ENCODE measurements around the gene RALGAPA2.

The RALGAPA2 gene

DNA sequence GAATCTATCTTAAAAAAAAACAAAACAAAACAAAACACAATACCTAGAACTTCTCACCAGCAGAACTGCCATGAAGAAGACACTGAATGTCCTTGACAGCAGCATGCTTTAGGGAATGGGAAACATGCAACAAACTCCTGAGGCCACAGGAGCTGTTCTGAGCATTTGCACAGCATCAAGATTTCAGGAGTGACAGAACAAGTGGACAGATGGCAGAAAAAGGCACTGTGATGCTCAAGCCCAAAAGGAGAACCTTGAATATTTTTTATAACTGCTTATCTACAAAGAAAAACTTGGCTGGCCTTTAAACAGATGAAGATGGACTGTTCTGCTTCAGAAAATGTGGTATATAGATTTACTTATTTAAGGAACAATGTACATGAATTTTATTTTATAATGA, 158.9 kb downstream of the RALGAPA2 start:
- TF ChIP-seq, protein P1, sequence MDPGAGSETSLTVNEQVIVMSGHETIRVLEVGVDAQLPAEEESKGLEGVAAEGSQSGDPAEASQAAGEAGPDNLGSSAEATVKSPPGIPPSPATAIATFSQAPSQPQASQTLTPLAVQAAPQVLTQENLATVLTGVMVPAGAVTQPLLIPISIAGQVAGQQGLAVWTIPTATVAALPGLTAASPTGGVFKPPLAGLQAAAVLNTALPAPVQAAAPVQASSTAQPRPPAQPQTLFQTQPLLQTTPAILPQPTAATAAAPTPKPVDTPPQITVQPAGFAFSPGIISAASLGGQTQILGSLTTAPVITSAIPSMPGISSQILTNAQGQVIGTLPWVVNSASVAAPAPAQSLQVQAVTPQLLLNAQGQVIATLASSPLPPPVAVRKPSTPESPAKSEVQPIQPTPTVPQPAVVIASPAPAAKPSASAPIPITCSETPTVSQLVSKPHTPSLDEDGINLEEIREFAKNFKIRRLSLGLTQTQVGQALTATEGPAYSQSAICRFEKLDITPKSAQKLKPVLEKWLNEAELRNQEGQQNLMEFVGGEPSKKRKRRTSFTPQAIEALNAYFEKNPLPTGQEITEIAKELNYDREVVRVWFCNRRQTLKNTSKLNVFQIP (CRISPR knock-in tag; IDR thresholded peaks at IDR 0.05; ENCODE audit: borderline replicate concordance, low read depth) = no peak
- TF ChIP-seq ARNTL (CRISPR knock-in tag; IDR thresholded peaks at IDR 0.05; ENCODE audit: borderline replicate concordance, low read depth) = no peak
- no peak for TF ChIP-seq BACH2 (CRISPR knock-in tag; IDR thresholded peaks at IDR 0.05; ENCODE audit: borderline replicate concordance)
- no peak for TF ChIP-seq ISL1 (CRISPR knock-in tag; IDR thresholded peaks at IDR 0.05)
- no peak for TF ChIP-seq RARB (CRISPR knock-in tag; IDR thresholded peaks at IDR 0.05)
- TF ChIP-seq, protein P2, sequence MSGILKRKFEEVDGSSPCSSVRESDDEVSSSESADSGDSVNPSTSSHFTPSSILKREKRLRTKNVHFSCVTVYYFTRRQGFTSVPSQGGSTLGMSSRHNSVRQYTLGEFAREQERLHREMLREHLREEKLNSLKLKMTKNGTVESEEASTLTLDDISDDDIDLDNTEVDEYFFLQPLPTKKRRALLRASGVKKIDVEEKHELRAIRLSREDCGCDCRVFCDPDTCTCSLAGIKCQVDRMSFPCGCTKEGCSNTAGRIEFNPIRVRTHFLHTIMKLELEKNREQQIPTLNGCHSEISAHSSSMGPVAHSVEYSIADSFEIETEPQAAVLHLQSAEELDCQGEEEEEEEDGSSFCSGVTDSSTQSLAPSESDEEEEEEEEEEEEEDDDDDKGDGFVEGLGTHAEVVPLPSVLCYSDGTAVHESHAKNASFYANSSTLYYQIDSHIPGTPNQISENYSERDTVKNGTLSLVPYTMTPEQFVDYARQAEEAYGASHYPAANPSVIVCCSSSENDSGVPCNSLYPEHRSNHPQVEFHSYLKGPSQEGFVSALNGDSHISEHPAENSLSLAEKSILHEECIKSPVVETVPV (CRISPR knock-in tag; IDR thresholded peaks at IDR 0.05) = no peak
- no peak for TF ChIP-seq SNAI2 (CRISPR knock-in tag; IDR thresholded peaks at IDR 0.05)
- TF ChIP-seq PPARA (CRISPR knock-in tag; IDR thresholded peaks at IDR 0.05; ENCODE audit: borderline replicate concordance) = no peak
- TF ChIP-seq TOX (CRISPR knock-in tag; IDR thresholded peaks at IDR 0.05; ENCODE audit: borderline replicate concordance) = no peak
- TF ChIP-seq ZNF565 (CRISPR knock-in tag; conservative IDR thresholded peaks at IDR 0.05; ENCODE audit: low read depth) = no peak
- no peak for TF ChIP-seq ZNF70 (CRISPR knock-in tag; IDR thresholded peaks at IDR 0.05)
- TF ChIP-seq, protein P3, sequence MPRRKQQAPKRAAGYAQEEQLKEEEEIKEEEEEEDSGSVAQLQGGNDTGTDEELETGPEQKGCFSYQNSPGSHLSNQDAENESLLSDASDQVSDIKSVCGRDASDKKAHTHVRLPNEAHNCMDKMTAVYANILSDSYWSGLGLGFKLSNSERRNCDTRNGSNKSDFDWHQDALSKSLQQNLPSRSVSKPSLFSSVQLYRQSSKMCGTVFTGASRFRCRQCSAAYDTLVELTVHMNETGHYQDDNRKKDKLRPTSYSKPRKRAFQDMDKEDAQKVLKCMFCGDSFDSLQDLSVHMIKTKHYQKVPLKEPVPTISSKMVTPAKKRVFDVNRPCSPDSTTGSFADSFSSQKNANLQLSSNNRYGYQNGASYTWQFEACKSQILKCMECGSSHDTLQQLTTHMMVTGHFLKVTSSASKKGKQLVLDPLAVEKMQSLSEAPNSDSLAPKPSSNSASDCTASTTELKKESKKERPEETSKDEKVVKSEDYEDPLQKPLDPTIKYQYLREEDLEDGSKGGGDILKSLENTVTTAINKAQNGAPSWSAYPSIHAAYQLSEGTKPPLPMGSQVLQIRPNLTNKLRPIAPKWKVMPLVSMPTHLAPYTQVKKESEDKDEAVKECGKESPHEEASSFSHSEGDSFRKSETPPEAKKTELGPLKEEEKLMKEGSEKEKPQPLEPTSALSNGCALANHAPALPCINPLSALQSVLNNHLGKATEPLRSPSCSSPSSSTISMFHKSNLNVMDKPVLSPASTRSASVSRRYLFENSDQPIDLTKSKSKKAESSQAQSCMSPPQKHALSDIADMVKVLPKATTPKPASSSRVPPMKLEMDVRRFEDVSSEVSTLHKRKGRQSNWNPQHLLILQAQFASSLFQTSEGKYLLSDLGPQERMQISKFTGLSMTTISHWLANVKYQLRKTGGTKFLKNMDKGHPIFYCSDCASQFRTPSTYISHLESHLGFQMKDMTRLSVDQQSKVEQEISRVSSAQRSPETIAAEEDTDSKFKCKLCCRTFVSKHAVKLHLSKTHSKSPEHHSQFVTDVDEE (CRISPR knock-in tag; IDR thresholded peaks at IDR 0.05) = no peak
- TF ChIP-seq CSDC2 (CRISPR knock-in tag; IDR thresholded peaks at IDR 0.05) = no peak
- no peak for TF ChIP-seq ZC3H10 (CRISPR knock-in tag; IDR thresholded peaks at IDR 0.05)
- TF ChIP-seq, protein P4, sequence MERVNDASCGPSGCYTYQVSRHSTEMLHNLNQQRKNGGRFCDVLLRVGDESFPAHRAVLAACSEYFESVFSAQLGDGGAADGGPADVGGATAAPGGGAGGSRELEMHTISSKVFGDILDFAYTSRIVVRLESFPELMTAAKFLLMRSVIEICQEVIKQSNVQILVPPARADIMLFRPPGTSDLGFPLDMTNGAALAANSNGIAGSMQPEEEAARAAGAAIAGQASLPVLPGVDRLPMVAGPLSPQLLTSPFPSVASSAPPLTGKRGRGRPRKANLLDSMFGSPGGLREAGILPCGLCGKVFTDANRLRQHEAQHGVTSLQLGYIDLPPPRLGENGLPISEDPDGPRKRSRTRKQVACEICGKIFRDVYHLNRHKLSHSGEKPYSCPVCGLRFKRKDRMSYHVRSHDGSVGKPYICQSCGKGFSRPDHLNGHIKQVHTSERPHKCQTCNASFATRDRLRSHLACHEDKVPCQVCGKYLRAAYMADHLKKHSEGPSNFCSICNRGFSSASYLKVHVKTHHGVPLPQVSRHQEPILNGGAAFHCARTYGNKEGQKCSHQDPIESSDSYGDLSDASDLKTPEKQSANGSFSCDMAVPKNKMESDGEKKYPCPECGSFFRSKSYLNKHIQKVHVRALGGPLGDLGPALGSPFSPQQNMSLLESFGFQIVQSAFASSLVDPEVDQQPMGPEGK (CRISPR knock-in tag; IDR thresholded peaks at IDR 0.05; ENCODE audit: borderline replicate concordance) = no peak

DNA sequence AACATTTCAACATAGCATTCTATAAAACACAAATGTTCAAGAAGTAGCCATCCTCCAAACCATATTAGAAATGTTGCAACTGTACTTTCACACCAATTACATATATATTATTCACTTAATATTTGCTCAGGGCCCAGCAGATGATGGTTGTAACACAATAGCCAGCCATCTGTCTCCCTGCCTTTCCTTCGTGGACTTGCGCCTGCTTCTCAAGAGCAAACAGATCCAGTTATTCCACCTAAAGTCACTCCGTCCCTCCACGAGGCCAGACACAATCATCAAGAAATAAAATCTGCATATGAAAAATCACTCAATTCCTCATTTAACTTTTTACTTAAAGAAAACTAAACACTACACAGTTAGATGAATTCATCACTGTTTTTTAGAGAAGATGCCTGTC, 160.4 kb downstream of the RALGAPA2 start:
- ATAC-seq = no peak
- TF ChIP-seq, protein P2 (CRISPR knock-in tag; IDR thresholded peaks at IDR 0.05) = no peak
- no peak for TF ChIP-seq ZNF70 (CRISPR knock-in tag; IDR thresholded peaks at IDR 0.05)
- no peak for TF ChIP-seq TCF4 (CRISPR knock-in tag; IDR thresholded peaks at IDR 0.05; ENCODE audit: borderline replicate concordance)
- TF ChIP-seq PPARA (CRISPR knock-in tag; IDR thresholded peaks at IDR 0.05; ENCODE audit: borderline replicate concordance) = no peak
- no peak for TF ChIP-seq ZFP3 (CRISPR knock-in tag; IDR thresholded peaks at IDR 0.05)

More for the DNA sequence above, 158.9 kb downstream of the RALGAPA2 start:
- no peak for ATAC-seq

GRCh38 chr20:20551409-20551808, 161.0 kb downstream of the RALGAPA2 start:
- peak; percentile 78; the same call in 1 of the 2 replicates for TF ChIP-seq TCF4 (CRISPR knock-in tag; IDR thresholded peaks at IDR 0.05; ENCODE audit: borderline replicate concordance)
- TF ChIP-seq ZFP3 (CRISPR knock-in tag; IDR thresholded peaks at IDR 0.05) = no peak
- no peak for ATAC-seq

GRCh38 chr20:20549704-20550103, 162.7 kb downstream of the RALGAPA2 start:
- ATAC-seq = 0 out of 3 replicates have a peak, but pooled peaks have one; percentile 24
- TF ChIP-seq, protein P5, sequence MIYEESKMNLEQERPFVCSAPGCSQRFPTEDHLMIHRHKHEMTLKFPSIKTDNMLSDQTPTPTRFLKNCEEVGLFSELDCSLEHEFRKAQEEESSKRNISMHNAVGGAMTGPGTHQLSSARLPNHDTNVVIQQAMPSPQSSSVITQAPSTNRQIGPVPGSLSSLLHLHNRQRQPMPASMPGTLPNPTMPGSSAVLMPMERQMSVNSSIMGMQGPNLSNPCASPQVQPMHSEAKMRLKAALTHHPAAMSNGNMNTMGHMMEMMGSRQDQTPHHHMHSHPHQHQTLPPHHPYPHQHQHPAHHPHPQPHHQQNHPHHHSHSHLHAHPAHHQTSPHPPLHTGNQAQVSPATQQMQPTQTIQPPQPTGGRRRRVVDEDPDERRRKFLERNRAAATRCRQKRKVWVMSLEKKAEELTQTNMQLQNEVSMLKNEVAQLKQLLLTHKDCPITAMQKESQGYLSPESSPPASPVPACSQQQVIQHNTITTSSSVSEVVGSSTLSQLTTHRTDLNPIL (CRISPR knock-in tag; IDR thresholded peaks at IDR 0.05; ENCODE audit: low read depth) = no peak
- TF ChIP-seq BACH2 (CRISPR knock-in tag; IDR thresholded peaks at IDR 0.05; ENCODE audit: borderline replicate concordance) = no peak
- TF ChIP-seq ESRRG (CRISPR knock-in tag; IDR thresholded peaks at IDR 0.05) = no peak
- TF ChIP-seq, protein P2 (CRISPR knock-in tag; IDR thresholded peaks at IDR 0.05) = no peak
- TF ChIP-seq PPARA (CRISPR knock-in tag; IDR thresholded peaks at IDR 0.05; ENCODE audit: borderline replicate concordance) = no peak
- TF ChIP-seq RARB (CRISPR knock-in tag; IDR thresholded peaks at IDR 0.05) = no peak
- no peak for TF ChIP-seq ZNF565 (CRISPR knock-in tag; conservative IDR thresholded peaks at IDR 0.05; ENCODE audit: low read depth)
- TF ChIP-seq ZFP30 (CRISPR knock-in tag; IDR thresholded peaks at IDR 0.05) = no peak
- TF ChIP-seq ZC3H10 (CRISPR knock-in tag; IDR thresholded peaks at IDR 0.05) = no peak
- TF ChIP-seq GLIS3 (CRISPR knock-in tag; IDR thresholded peaks at IDR 0.05) = no peak
- no peak for TF ChIP-seq OSR1 (CRISPR knock-in tag; IDR thresholded peaks at IDR 0.05)
- TF ChIP-seq CSDC2 (CRISPR knock-in tag; IDR thresholded peaks at IDR 0.05) = no peak
- TF ChIP-seq ZFP3 (CRISPR knock-in tag; IDR thresholded peaks at IDR 0.05) = no peak
